HG03571 (cell line): ENCODE data around the gene TERT.
"Not testable (repeated sequence)": the region's sequence is repeated elsewhere in the genome, so short reads cannot be mapped to it uniquely, and the experiment has no call there.

Source experiments
- ATAC-seq: cut with Tn5 transposase; IDR thresholded peaks from one replicate; pipeline ENCODE4 v1.9.1; 2021; ENCODE audit not compliant: unreplicated experiment

The TERT gene

GRCh38 chr5:1294835-1295649 is at the start of gene TERT:
TERT (minus strand) TSS chr5:1295068; CDS start chr5:1294989, 79 bp downstream.
- ATAC-seq = no peak

GRCh38 chr5:1343931-1344901 is 49.3 kb upstream of the TERT start:
- peak; percentile 20 for ATAC-seq

- no peak for ATAC-seq
Measured at GRCh38 chr5:1343315-1343751, 48.5 kb upstream of the TERT start.

DNA sequence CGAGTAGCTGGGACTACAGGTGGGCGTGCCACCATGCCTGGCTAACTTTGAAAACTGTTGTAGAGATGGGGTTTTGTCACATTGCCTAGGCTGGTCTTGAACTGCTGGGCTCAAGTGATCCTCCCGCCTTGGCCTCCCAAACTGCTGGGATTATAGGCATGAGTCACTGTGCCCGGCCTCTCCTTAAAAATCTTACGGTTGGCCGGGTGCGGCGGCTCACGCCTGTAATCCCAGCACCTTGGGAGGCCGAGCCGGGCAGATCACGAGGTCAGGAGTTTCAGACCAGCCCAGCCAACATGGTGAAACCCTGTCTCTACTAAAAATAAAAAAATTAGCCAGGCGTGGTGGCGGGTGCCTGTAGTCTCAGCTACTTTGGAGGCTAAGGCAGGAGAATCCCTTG is 47.8 kb upstream of the TERT start:
- not testable (repeated sequence) for ATAC-seq

DNA sequence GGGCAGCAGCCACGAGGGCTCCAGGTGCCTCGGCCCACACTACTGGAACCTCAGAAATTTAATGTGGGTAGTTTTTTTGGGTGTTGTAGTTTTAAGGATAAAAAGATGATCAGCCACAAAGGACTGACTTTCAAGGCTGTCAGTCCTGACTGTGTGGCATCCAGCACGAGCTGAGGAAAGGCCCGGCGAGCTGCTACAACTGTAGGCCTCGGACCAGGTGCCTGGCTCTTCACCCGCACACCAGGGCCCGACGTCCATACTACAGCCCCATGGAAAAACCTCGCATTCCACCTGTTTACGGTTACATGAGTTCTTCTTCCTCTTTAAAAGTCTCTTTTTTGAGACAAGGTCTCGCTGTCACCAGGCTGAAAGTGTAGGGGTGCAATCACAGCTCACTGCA is 47.4 kb upstream of the TERT start:
- ATAC-seq = no peak

DNA sequence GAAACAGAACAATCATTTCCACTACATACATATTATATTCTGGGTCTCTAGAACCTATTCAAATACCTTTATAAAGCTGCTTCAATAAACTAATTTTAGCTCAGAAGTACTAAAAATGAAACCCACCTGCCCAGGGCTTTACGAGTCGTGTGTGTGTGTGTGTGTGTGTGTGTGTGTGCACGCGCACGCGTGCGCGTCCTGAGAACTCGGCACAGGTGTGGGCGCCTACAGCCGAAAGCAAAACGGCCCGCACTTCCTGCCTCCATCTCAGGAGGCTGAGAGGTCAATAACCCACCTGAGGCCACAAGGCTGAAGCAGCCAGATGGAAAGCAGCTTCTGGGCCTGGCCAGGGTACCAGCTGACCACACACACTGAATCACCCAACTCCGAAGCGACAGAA is 47.0 kb upstream of the TERT start:
- ATAC-seq = no peak

GRCh38 chr5:1339818-1340210 is 44.9 kb upstream of the TERT start:
- not testable (repeated sequence) for ATAC-seq

- not testable (repeated sequence) for ATAC-seq
Measured at GRCh38 chr5:1339139-1339817, 44.4 kb upstream of the TERT start.

- ATAC-seq = no peak
Measured at GRCh38 chr5:1338506-1339070, 43.7 kb upstream of the TERT start.

GRCh38 chr5:1338196-1338490 is 43.3 kb upstream of the TERT start:
- no peak for ATAC-seq

DNA sequence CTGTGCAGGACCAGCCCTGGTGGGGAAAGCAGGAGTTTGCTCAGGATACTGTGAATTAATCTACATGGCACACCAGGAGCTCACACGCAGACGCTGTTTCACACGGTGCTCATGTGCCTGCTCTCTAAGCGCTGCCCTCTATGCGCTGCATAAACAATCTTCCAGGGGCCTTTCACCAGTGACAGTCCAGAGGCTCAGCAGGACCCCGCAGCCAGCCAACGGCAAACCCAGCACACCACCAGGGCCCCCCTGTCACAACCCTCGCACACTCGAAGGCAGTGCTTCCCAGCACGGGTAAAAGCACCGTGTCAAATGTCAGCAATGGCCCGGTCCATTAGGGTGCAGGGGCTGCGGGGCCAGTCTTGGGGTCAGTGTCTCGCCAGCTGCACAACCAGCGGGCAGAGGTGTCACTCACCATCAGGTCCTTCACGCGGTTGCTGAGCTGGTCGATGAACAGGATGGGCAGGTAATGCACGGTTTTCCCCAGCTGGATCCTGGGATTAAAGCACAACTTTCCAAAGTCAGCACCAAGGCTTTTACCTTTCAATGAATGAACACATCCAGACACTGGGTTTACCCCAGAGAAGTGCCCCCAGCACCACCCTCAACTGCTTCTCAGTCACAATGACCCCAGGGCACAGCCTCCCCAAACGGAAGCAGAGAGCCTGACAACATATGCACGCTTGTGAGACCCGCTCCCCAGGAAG is 42.8 kb upstream of the TERT start:
- no peak for ATAC-seq

- ATAC-seq = no peak
Measured at GRCh38 chr5:1336749-1337488, 42.1 kb upstream of the TERT start.

GRCh38 chr5:1336106-1336561 is 41.3 kb upstream of the TERT start:
- no peak for ATAC-seq

DNA sequence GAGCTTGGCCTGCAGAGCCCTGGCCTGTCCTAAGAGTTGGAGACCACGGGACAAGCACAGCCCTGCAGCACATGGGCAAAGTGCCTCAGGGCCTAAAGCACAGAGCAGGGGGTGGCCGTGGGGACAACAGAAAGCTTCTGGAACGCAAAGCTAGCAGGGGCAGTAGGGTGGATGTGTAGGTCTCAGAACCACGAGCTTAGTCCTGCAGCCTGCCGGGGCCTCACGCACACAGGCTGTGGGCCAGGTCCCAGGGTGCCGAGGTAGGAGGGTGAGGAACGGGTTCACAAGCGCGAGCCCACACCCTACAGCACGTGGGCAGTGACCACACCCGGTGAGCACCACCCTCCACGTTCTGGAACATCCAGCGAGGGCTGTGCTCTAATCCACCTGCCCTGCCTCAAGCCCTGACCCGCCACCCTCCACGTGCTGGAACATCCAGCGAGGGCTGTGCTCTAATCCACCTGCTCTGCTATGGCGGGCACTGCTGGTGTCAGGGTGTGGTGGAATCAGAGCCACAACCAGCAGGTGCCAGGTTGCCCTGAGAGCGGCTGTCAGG is 40.8 kb upstream of the TERT start:
- no peak for ATAC-seq

DNA sequence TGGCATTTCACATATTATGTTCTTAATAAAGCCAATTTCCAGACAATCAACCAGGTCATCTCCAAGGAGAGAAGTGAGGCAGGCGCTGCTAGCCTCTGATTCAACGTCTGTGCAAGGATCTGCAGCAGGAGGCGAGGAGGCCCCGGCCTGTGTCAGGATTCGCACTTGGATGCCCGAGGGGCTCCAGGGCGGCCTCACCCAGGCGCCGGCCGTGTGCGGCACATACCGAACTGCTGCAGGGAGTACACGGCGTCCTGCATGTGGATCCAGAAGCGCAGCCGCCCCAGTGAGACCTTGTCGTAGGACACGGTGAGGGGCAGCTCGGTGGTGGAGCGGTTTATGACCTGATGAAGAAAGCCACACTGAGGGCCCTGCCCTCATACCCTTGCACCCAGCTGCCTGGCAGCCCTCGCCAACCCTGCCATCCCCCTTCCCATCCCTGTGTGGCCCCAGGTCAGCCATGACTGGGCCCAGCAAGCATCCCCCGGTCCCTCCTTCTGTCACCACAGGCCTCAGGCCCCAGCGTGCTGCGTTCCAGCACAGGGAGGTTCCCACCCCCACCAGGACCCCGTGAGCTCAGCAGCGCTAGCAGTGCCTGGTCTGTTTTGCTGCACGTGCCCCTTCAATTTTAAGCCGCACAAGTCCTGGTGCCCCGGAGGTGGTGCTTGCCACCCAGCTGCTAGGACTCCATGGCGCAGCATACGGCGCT is 40.1 kb upstream of the TERT start:
- ATAC-seq = no peak

- no peak for ATAC-seq
Measured at GRCh38 chr5:1333986-1334385, 39.1 kb upstream of the TERT start.

- ATAC-seq = not testable (repeated sequence)
Measured at GRCh38 chr5:1333286-1333685, 38.4 kb upstream of the TERT start.

DNA sequence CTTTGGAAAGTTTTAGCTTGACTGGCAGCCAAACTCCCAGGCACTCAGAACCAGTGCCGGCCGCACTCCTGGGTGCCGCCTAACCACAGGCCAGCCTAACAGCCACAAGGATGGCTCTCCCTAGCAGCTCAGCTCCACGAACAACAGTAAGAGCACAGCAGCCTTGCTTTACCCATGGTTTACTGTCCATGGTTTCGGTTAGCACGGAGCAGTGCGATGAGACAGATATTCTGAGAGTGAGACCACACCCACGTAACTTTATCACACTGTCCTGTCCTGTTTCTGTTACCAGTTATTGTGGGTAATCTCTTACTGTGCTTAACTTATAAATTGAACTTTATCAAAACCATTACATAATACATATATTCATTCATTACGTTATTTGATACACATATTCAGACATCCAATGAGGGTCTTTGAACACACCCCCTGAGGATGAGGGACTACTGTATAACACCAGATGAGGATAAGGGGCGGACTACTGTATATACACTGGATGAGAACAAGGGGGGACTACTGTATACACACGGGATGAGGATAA is 37.7 kb upstream of the TERT start:
- no peak for ATAC-seq
